H9 (cell line): ENCODE results near the gene CDKAL1. TPM values are rescaled to one million over a fixed set of nuclear protein-coding genes. Genes with fewer than 3 reads are reported as not detected.

ENCODE experiments used
- DNase-seq: peaks from one replicate; pipeline ENCODE4 v3.0.0-alpha.2; 2017
- H2AFZ ChIP-seq: one replicate; pipeline ENCODE4 v1.6.1; 2013; ENCODE audit warnings: mild to moderate bottlenecking, low read length, control low read depth, moderate library complexity
- H2AK5ac ChIP-seq: 2 replicates; pipeline ENCODE4 v1.6.1; 2013; ENCODE audit warnings: low read length, control low read depth, mixed read lengths; ENCODE audit not compliant: insufficient read length
- H2BK120ac ChIP-seq: one replicate; pipeline ENCODE4 v1.6.1; 2013; ENCODE audit warnings: low read depth, mild to moderate bottlenecking, low read length, control low read depth, inconsistent platforms; ENCODE audit not compliant: poor library complexity, severe bottlenecking
- H2BK12ac ChIP-seq: 2 replicates; pipeline ENCODE4 v1.6.1; 2013; ENCODE audit warnings: low read length, control low read depth, mixed read lengths, low read depth; ENCODE audit not compliant: insufficient read length
- H2BK15ac ChIP-seq: 2 replicates; pipeline ENCODE4 v1.6.1; 2013; ENCODE audit warnings: low read depth, low read length, control low read depth
- H2BK20ac ChIP-seq: one replicate; pipeline ENCODE4 v1.6.1; 2013; ENCODE audit warnings: low read depth, mild to moderate bottlenecking, low read length, control low read depth, inconsistent platforms; ENCODE audit not compliant: poor library complexity, severe bottlenecking
- H2BK5ac ChIP-seq: 2 replicates; pipeline ENCODE4 v1.6.1; 2013; ENCODE audit warnings: low read length, control low read depth, mixed read lengths; ENCODE audit not compliant: insufficient read length
- H3K14ac ChIP-seq: 2 replicates; pipeline ENCODE4 v1.6.1; 2013; ENCODE audit warnings: low read length, control low read depth; ENCODE audit not compliant: insufficient read depth
- H3K18ac ChIP-seq: 2 replicates; pipeline ENCODE4 v1.6.1; 2013; ENCODE audit warnings: low read depth, mild to moderate bottlenecking, mixed read lengths, low read length, control low read depth; ENCODE audit not compliant: insufficient read length
- H3K23ac ChIP-seq: 2 replicates; pipeline ENCODE4 v1.6.1; 2013; ENCODE audit warnings: low read length, control low read depth, mixed read lengths, low read depth; ENCODE audit not compliant: insufficient read length
- H3K23me2 ChIP-seq: 2 replicates; pipeline ENCODE4 v1.6.1; 2013; ENCODE audit warnings: low read depth, mild to moderate bottlenecking, mixed read lengths, low read length, control low read depth; ENCODE audit not compliant: insufficient read length, poor library complexity, severe bottlenecking
- H3K27ac ChIP-seq: 2 replicates; pipeline ENCODE4 v1.5.1; 2013; ENCODE audit warnings: low read length, control low read depth, mixed read lengths, low read depth; ENCODE audit not compliant: insufficient read length
- H3K27me3 ChIP-seq: 2 replicates; pipeline ENCODE4 v1.6.1; 2013; ENCODE audit warnings: low read length, control low read depth, inconsistent platforms; ENCODE audit not compliant: insufficient read depth
- H3K4ac ChIP-seq: 2 replicates; pipeline ENCODE4 v1.6.1; 2013; ENCODE audit warnings: low read depth, mild to moderate bottlenecking, control low read depth, inconsistent platforms, low read length, moderate library complexity
- H3K4me1 ChIP-seq: 2 replicates; pipeline ENCODE4 v1.6.1; 2013; ENCODE audit warnings: low read length, control low read depth, inconsistent platforms; ENCODE audit not compliant: insufficient read depth
- H3K4me2 ChIP-seq: 2 replicates; pipeline ENCODE4 v1.6.1; 2013; ENCODE audit warnings: low read length, control low read depth, mixed read lengths; ENCODE audit not compliant: insufficient read length, insufficient read depth
- H3K56ac ChIP-seq: 2 replicates; pipeline ENCODE4 v1.6.1; 2013; ENCODE audit warnings: low read depth, mild to moderate bottlenecking, mixed read lengths, low read length, control low read depth; ENCODE audit not compliant: insufficient read length
- H3K79me1 ChIP-seq: 2 replicates; pipeline ENCODE4 v1.6.1; 2013; ENCODE audit warnings: low read depth, mild to moderate bottlenecking, moderate library complexity, low read length, control low read depth, inconsistent platforms; ENCODE audit not compliant: insufficient read depth, poor library complexity, severe bottlenecking
- H3K79me2 ChIP-seq: 2 replicates; pipeline ENCODE4 v1.6.1; 2013; ENCODE audit warnings: low read length, control low read depth, inconsistent platforms; ENCODE audit not compliant: insufficient read depth
- H3K9ac ChIP-seq: 2 replicates; pipeline ENCODE4 v1.6.1; 2013; ENCODE audit warnings: low read length, control low read depth, mixed read lengths; ENCODE audit not compliant: insufficient read length; ENCODE audit errors: extremely low read depth
- H3K9me3 ChIP-seq: one replicate; pipeline ENCODE4 v1.6.1; 2013; ENCODE audit warnings: low read depth, low read length, inconsistent platforms; ENCODE audit not compliant: control insufficient read depth
- H3T11ph ChIP-seq: one replicate; pipeline ENCODE4 v1.6.1; 2013; ENCODE audit warnings: mild to moderate bottlenecking, low read length, control low read depth, inconsistent platforms
- H4K20me1 ChIP-seq: one replicate; pipeline ENCODE4 v1.6.1; 2013; ENCODE audit not compliant: control insufficient read depth, insufficient read length, insufficient read depth
- H4K5ac ChIP-seq: 2 replicates; pipeline ENCODE4 v1.6.1; 2013; ENCODE audit warnings: low read depth, mild to moderate bottlenecking, mixed read lengths, low read length, control low read depth; ENCODE audit not compliant: insufficient read length
- H4K8ac ChIP-seq: replicated peaks from 2 replicates; pipeline ENCODE4 v1.6.1; 2013; ENCODE audit warnings: low read length, control low read depth, mixed read lengths, low read depth; ENCODE audit not compliant: insufficient read length
- H4K91ac ChIP-seq: 2 replicates; pipeline ENCODE4 v1.6.1; 2013; ENCODE audit warnings: low read depth, mild to moderate bottlenecking, moderate library complexity, mixed read lengths, low read length, control low read depth; ENCODE audit not compliant: insufficient read length
- H3K27ac Mint-ChIP-seq, 3 experiments: 2 replicates in 2 of 3; 3 replicates in 1 of 3; pipeline ENCODE4 v1.8.0; 2020 to 2021; ENCODE audit warnings: mixed read lengths in 3 of 3, mild to moderate bottlenecking in 1 of 3, moderate library complexity in 1 of 3
- H3K27me3 Mint-ChIP-seq: 2 replicates; pipeline ENCODE4 v1.8.0; 2021; ENCODE audit warnings: low read depth, mild to moderate bottlenecking, moderate library complexity, mixed read lengths
- H3K36me3 Mint-ChIP-seq, 3 experiments: 2 replicates in 2 of 3; 3 replicates in 1 of 3; pipeline ENCODE4 v1.8.0; 2020 to 2021; ENCODE audit warnings: low read depth in 3 of 3, mixed read lengths in 3 of 3; ENCODE audit not compliant: insufficient read depth in 1 of 3
- H3K4me1 Mint-ChIP-seq, 2 experiments: 2 replicates each; pipeline ENCODE4 v1.8.0; 2020; ENCODE audit warnings: mixed read lengths in 2 of 2
- H3K4me3 Mint-ChIP-seq, 2 experiments: 2 replicates in 1 of 2; 3 replicates in 1 of 2; pipeline ENCODE4 v1.8.0; 2020 to 2021; ENCODE audit warnings: mild to moderate bottlenecking in 2 of 2, mixed read lengths in 2 of 2, moderate library complexity in 1 of 2
- H3K9me3 Mint-ChIP-seq, 2 experiments: 2 replicates in 1 of 2; 3 replicates in 1 of 2; pipeline ENCODE4 v1.8.0; 2020; ENCODE audit warnings: mild to moderate bottlenecking in 2 of 2, mixed read lengths in 2 of 2, moderate library complexity in 1 of 2
- WGBS: extraction: QIAGEN DNeasy Blood & Tissue Kit; methylation state at CpG from one replicate; pipeline ENCODE4 v1.1.7; 2013; ENCODE audit warnings: missing lambda C conversion rate, low lambda C conversion rate, mixed read lengths; ENCODE audit not compliant: insufficient read length; ENCODE audit errors: extremely low coverage; 5-methylcytosine and 5-hydroxymethylcytosine counted together
- total RNA-seq: library from RNA; stranded (reverse); gene quantifications from 2 replicates; pipeline ENCODE4 v1.2.1, GENCODE V29; 2021
- TF ChIP-seq, protein P1 (sequence below): fragments of 200-600 bp; sonication (generic); conservative IDR thresholded peaks from 3 replicates; pipeline ENCODE4 v1.8.0; 2021; ENCODE audit warnings: antibody characterized with exemption, mild to moderate bottlenecking

The CDKAL1 gene
- total RNA-seq, 1 experiment from 2014 or later = 23.0 TPM

DNA sequence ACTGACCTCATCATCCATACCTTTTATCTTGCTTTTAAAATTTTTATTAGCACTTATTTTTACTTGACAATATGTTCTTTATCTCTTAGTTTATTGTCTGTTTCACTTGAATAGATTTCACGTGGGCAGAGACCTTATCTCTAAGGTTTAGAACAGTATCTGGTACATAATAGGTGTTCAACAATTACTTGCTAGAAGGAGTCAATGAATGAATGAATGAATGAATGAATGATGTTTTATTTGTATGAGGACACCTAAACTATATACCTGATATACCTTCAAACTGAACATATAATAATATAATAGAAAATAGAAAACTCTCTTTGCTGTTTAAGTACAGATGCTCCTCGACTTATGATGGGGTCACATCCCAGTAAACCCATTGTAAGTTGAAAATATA is 412.6 kb downstream of the CDKAL1 start:
- no peaks in the 10 kb centered on the region for H3K9me3 ChIP-seq
- no peak overlapping the region for H4K5ac ChIP-seq
- H4K91ac ChIP-seq = no peak overlapping the region
- Mint-ChIP-seq H3K27ac (no peak overlapping the region), H3K9me3 (peaks cover 15 to 16% of the 10 kb centered on the region in 2 experiments), H3K36me3 (peaks cover 11 to 16% (median 11%) of the 10 kb centered on the region in 3 experiments), H3K4me1 (peaks cover 0 to 5% of the 10 kb centered on the region in 2 experiments; a peak in 1 of 4 replicates), H3K27me3 (no peaks in the 10 kb centered on the region), H3K4me3 (no peak overlapping the region)
- no peak overlapping the region for H3K18ac ChIP-seq
- no peak overlapping the region for H4K8ac ChIP-seq
- TF ChIP-seq, protein P1, sequence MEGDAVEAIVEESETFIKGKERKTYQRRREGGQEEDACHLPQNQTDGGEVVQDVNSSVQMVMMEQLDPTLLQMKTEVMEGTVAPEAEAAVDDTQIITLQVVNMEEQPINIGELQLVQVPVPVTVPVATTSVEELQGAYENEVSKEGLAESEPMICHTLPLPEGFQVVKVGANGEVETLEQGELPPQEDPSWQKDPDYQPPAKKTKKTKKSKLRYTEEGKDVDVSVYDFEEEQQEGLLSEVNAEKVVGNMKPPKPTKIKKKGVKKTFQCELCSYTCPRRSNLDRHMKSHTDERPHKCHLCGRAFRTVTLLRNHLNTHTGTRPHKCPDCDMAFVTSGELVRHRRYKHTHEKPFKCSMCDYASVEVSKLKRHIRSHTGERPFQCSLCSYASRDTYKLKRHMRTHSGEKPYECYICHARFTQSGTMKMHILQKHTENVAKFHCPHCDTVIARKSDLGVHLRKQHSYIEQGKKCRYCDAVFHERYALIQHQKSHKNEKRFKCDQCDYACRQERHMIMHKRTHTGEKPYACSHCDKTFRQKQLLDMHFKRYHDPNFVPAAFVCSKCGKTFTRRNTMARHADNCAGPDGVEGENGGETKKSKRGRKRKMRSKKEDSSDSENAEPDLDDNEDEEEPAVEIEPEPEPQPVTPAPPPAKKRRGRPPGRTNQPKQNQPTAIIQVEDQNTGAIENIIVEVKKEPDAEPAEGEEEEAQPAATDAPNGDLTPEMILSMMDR = no peak
- no peak overlapping the region for H3T11ph ChIP-seq
- H2BK12ac ChIP-seq = no peak overlapping the region
- no peak overlapping the region for H3K9ac ChIP-seq
- no peaks in the 10 kb centered on the region for H3K23me2 ChIP-seq
- H3K79me2 ChIP-seq = no peaks in the 10 kb centered on the region
- H3K4me1 ChIP-seq = no peaks in the 10 kb centered on the region
- no peaks in the 10 kb centered on the region for H3K79me1 ChIP-seq
- H3K27ac ChIP-seq = no peak overlapping the region
- no peaks in the 10 kb centered on the region for H3K27me3 ChIP-seq
- H2BK120ac ChIP-seq = no peak overlapping the region
- H2BK15ac ChIP-seq = no peak overlapping the region
- H2BK20ac ChIP-seq = no peak overlapping the region
- no peak for DNase-seq
- H3K4ac ChIP-seq = no peak overlapping the region
- no peak overlapping the region for H3K23ac ChIP-seq
- H4K20me1 ChIP-seq = no peaks in the 10 kb centered on the region
- H3K14ac ChIP-seq = no peak overlapping the region
- no peak overlapping the region for H3K56ac ChIP-seq
- no peak overlapping the region for H2AK5ac ChIP-seq
- H2BK5ac ChIP-seq = no peak overlapping the region
- no peak overlapping the region for H2AFZ ChIP-seq
- H3K4me2 ChIP-seq = no peak overlapping the region
- no CpG with 5 or more reads among the region's 2 CpGs for WGBS
